ENCODE results near the gene RPL32. TPM values are rescaled to one million over a fixed set of nuclear protein-coding genes. Genes with fewer than 3 reads are reported as not detected.

Gene RPL32
- total and polyA plus RNA-seq, 9 of the 15 experiments (the other 6 are each of a cell fraction or from before 2014, with no cell fraction given): 2,738 to 6,200 (median 4,286) TPM

GRCh38 chr3:12841149-12841969 lies at the start of gene RPL32 (continued):
- TF ChIP-seq ZNF280A (IDR thresholded peaks at IDR 0.05; ENCODE audit: low read depth, partially characterized antibody) (no peak), CHD1 (IDR thresholded peaks at IDR 0.05; ENCODE audit: low read length) (no peak), NCOA4 (IDR thresholded peaks at IDR 0.05; ENCODE audit: partially characterized antibody) (no peak), MTA1 (IDR thresholded peaks at IDR 0.05; ENCODE audit: borderline replicate concordance) (no peak), SMC3 (conservative IDR thresholded peaks at IDR 0.05; ENCODE audit: insufficient read depth, low read depth, low read length) (0 out of 2 replicates have a peak, but pooled peaks have one; percentile 29), RHOXF2B (CRISPR knock-in tag; conservative IDR thresholded peaks at IDR 0.05) (no peak), ZNF212 (CRISPR knock-in tag; IDR thresholded peaks at IDR 0.05) (no peak), ZNF121 (CRISPR knock-in tag; conservative IDR thresholded peaks at IDR 0.05) (no peak), ZNF277 (CRISPR knock-in tag; IDR thresholded peaks at IDR 0.05; ENCODE audit: borderline replicate concordance) (no peak), ZC3H8 (IDR thresholded peaks at IDR 0.05) (no peak), HNRNPLL (IDR thresholded peaks at IDR 0.05; ENCODE audit: low read depth, low read length, poor library complexity, severe bottlenecking) (peak; percentile 57), HMGXB4 (CRISPR knock-in tag; IDR thresholded peaks at IDR 0.05) (peak; percentile 95), IRF2 (CRISPR knock-in tag; IDR thresholded peaks at IDR 0.05) (0 out of 2 replicates have a peak, but pooled peaks have one; percentile 30), NCOA2 (IDR thresholded peaks at IDR 0.05; ENCODE audit: partially characterized antibody in 2 of 2) (no peak), ZNF586 (CRISPR knock-in tag; conservative IDR thresholded peaks at IDR 0.05) (no peak), TSC22D4 (tag; IDR thresholded peaks at IDR 0.05) (no peak), ZBED1 (IDR thresholded peaks at IDR 0.05) (0 out of 2 replicates have a peak, but pooled peaks have one; percentile 79)
- TF ChIP-seq, protein P1, sequence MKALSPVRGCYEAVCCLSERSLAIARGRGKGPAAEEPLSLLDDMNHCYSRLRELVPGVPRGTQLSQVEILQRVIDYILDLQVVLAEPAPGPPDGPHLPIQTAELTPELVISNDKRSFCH (CRISPR knock-in tag; IDR thresholded peaks at IDR 0.05): no peak
- TF ChIP-seq, protein P1 (tag; IDR thresholded peaks at IDR 0.05): no peak; the same call in 1 of the 2 replicates
- TF ChIP-seq, protein P2, sequence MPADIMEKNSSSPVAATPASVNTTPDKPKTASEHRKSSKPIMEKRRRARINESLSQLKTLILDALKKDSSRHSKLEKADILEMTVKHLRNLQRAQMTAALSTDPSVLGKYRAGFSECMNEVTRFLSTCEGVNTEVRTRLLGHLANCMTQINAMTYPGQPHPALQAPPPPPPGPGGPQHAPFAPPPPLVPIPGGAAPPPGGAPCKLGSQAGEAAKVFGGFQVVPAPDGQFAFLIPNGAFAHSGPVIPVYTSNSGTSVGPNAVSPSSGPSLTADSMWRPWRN (IDR thresholded peaks at IDR 0.05; ENCODE audit: low read depth): no peak
- TF ChIP-seq, protein P3, sequence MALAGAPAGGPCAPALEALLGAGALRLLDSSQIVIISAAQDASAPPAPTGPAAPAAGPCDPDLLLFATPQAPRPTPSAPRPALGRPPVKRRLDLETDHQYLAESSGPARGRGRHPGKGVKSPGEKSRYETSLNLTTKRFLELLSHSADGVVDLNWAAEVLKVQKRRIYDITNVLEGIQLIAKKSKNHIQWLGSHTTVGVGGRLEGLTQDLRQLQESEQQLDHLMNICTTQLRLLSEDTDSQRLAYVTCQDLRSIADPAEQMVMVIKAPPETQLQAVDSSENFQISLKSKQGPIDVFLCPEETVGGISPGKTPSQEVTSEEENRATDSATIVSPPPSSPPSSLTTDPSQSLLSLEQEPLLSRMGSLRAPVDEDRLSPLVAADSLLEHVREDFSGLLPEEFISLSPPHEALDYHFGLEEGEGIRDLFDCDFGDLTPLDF (CRISPR knock-in tag; IDR thresholded peaks at IDR 0.05): peak; percentile 38; the same call in 1 of the 2 replicates
